ENCODE measurements around the gene SGTA.

The SGTA gene

DNA sequence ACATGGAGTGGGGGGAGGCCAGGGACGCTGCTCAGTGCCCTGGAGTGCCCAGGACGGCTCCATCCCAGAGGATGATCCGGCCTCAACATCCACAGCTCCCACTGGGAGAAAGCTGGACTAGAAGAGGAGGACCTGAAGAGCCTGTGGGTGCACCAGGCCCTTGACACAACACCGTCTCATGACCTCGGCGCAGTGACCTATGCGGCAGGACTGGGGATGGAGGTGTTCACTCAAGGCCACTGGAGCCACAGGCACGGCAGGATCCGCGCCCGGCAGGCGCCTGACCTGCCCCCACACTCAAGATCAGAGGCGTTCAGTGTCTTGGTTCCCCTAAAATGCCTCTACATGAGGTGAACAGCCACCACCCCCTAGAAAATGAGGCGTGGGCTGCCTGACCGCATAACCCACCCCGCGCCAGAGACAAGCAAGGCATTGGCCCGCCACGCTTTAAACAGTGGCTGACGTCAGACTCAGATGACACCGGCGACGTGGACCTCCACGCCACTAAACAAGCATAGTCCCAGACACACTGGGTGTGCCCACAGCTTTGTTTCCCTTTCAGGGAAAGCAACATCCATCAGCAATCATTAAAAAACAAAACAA, 8.0 kb downstream of the SGTA start:
- Histone ChIP-seq H3K36me3 (ENCODE audit: insufficient read depth, low read length) (no peaks in the 10 kb centered on the region), H3K27me3 (ENCODE audit: insufficient read depth, low read length, poor library complexity, severe bottlenecking) (no peaks in the 10 kb centered on the region), H4K20me1 (ENCODE audit: insufficient read depth, low read length, poor library complexity, severe bottlenecking) (peaks cover 56% of the 10 kb centered on the region), H3K79me2 (ENCODE audit: insufficient read depth, low read length) (peaks cover 87% of the 10 kb centered on the region), H3K9ac (ENCODE audit: low read depth, low read length, poor library complexity, severe bottlenecking) (no peak overlapping the region), H3K9me3 (ENCODE audit: insufficient read depth, low read depth, low read length) (no peaks in the 10 kb centered on the region), H3K4me1 (ENCODE audit: insufficient read depth, low read length, poor library complexity, severe bottlenecking) (peaks cover 16% of the 10 kb centered on the region), H3K9me2 (replicated peaks; ENCODE audit: low read depth, low read length) (no peaks in the 10 kb centered on the region), H3K4me3 (ENCODE audit: low read length, poor library complexity, severe bottlenecking) (no peak overlapping the region), H3K4me2 (ENCODE audit: low read depth, low read length, poor library complexity, severe bottlenecking) (peak overlapping the region; percentile 40), H2AFZ (ENCODE audit: low read length) (no peak overlapping the region), H3F3A (ENCODE audit: low read depth) (no peaks in the 10 kb centered on the region)
- TF ChIP-seq, protein P1, sequence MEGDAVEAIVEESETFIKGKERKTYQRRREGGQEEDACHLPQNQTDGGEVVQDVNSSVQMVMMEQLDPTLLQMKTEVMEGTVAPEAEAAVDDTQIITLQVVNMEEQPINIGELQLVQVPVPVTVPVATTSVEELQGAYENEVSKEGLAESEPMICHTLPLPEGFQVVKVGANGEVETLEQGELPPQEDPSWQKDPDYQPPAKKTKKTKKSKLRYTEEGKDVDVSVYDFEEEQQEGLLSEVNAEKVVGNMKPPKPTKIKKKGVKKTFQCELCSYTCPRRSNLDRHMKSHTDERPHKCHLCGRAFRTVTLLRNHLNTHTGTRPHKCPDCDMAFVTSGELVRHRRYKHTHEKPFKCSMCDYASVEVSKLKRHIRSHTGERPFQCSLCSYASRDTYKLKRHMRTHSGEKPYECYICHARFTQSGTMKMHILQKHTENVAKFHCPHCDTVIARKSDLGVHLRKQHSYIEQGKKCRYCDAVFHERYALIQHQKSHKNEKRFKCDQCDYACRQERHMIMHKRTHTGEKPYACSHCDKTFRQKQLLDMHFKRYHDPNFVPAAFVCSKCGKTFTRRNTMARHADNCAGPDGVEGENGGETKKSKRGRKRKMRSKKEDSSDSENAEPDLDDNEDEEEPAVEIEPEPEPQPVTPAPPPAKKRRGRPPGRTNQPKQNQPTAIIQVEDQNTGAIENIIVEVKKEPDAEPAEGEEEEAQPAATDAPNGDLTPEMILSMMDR (conservative IDR thresholded peaks at IDR 0.05; ENCODE audit: low read length): no peak
- no peak for TF ChIP-seq EZH2phosphoT487 (IDR thresholded peaks at IDR 0.05; ENCODE audit: borderline replicate concordance)

DNA sequence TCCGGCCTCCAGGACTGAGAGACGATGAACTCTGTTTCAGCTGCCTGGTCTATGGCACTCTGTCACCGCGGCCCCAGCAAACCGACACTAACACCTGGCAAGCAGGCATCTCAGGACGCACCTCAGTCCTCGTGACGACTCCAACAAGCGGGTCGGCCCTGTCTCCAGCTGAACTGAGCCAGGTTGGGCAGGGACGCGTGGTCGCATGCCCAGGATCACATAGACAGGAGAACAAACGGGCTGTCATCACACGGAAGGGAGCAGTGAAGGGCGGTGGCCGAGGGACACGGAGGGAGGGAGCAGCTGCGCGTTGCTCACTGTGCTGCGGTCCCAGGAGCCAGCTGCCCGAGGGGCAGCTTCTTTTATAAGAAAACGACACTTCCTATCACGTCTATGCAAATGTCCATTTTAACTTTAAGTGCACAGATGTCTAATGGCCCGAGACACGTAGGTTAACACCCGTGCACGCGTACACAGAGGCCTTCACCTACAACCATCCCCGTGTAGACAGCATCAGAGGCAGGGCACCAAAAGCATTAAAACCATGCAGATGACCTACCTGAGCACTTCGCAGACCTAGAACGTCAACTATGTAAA, 8.9 kb downstream of the SGTA start:
- Histone ChIP-seq H3K4me3 (ENCODE audit: low read length, poor library complexity, severe bottlenecking) (no peak overlapping the region), H3K9me2 (replicated peaks; ENCODE audit: low read depth, low read length) (no peaks in the 10 kb centered on the region), H3K4me2 (ENCODE audit: low read depth, low read length, poor library complexity, severe bottlenecking) (no peak overlapping the region), H3K79me2 (ENCODE audit: insufficient read depth, low read length) (peaks cover 87% of the 10 kb centered on the region), H2AFZ (ENCODE audit: low read length) (no peak overlapping the region), H3K36me3 (ENCODE audit: insufficient read depth, low read length) (peaks cover 2% of the 10 kb centered on the region; the same call in 1 of the 2 replicates), H3K27me3 (ENCODE audit: insufficient read depth, low read length, poor library complexity, severe bottlenecking) (no peaks in the 10 kb centered on the region), H3K9ac (ENCODE audit: low read depth, low read length, poor library complexity, severe bottlenecking) (no peak overlapping the region), H3K9me3 (ENCODE audit: insufficient read depth, low read depth, low read length) (no peaks in the 10 kb centered on the region), H3F3A (ENCODE audit: low read depth) (no peaks in the 10 kb centered on the region), H3K4me1 (ENCODE audit: insufficient read depth, low read length, poor library complexity, severe bottlenecking) (peaks cover 14% of the 10 kb centered on the region), H4K20me1 (ENCODE audit: insufficient read depth, low read length, poor library complexity, severe bottlenecking) (peaks cover 52% of the 10 kb centered on the region)
- TF ChIP-seq EZH2phosphoT487 (IDR thresholded peaks at IDR 0.05; ENCODE audit: borderline replicate concordance): no peak

DNA sequence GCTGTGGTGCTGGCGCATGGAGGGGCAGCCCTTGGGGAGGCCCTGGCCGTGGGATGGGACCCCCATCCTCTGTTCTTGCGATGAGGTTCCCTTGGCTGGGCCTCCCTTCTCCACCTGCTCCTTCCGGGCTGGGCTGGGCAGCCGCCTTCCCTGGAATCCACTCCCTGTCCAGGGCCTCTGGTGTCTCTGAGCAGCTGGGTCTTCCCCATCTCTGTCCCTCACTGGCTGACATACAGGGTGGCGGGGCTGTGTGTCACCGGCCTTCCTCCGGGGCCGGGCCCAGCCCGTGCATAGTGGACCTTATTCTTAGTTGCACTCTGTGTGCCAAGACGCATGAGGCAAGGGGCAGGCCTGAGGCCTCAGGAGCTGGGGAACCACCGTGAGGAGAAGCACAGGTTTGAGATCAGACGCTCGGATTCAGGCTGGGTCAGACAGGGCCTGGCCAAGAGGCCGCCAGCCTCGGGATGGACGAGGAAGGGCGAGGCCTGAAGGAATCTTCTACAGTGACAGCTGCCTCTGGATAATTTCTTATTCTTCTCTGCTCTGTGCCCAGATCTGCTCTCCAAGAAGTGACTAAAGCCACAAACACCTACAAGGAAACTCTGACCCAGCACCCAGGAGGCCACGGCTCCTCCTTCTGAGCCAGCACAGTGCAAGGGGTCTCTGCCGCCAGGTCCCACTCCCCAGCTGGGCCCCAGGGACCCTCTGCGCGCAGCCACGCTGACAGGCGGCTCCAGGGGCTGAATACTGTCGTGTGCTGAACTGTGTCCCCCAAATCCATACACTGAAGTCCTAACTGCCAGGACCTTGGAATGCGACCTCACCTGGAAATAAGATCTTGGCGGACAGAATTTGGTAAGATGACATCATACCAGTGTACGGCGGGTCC, 11.0 kb downstream of the SGTA start:
- Histone ChIP-seq H4K20me1 (ENCODE audit: insufficient read depth, low read length, poor library complexity, severe bottlenecking) (peaks cover 47% of the 10 kb centered on the region), H2AFZ (ENCODE audit: low read length) (no peak overlapping the region), H3F3A (ENCODE audit: low read depth) (no peaks in the 10 kb centered on the region), H3K27me3 (ENCODE audit: insufficient read depth, low read length, poor library complexity, severe bottlenecking) (no peaks in the 10 kb centered on the region), H3K79me2 (ENCODE audit: insufficient read depth, low read length) (peaks cover 74% of the 10 kb centered on the region), H3K9me3 (ENCODE audit: insufficient read depth, low read depth, low read length) (no peaks in the 10 kb centered on the region), H3K4me3 (ENCODE audit: low read length, poor library complexity, severe bottlenecking) (no peak overlapping the region), H3K4me2 (ENCODE audit: low read depth, low read length, poor library complexity, severe bottlenecking) (no peak overlapping the region), H3K4me1 (ENCODE audit: insufficient read depth, low read length, poor library complexity, severe bottlenecking) (peaks cover 10% of the 10 kb centered on the region), H3K9me2 (replicated peaks; ENCODE audit: low read depth, low read length) (no peaks in the 10 kb centered on the region), H3K36me3 (ENCODE audit: insufficient read depth, low read length) (peaks cover 20% of the 10 kb centered on the region; the same call in 1 of the 2 replicates), H3K9ac (ENCODE audit: low read depth, low read length, poor library complexity, severe bottlenecking) (no peak overlapping the region)
- TF ChIP-seq, protein P1 (conservative IDR thresholded peaks at IDR 0.05; ENCODE audit: low read length): no peak
